GM18502 (cell line): Measurements from ENCODE around the gene NOTCH3.

Source experiments
- ATAC-seq: cut with Tn5 transposase; IDR thresholded peaks from one replicate; pipeline ENCODE4 v1.9.1; 2021; ENCODE audit warnings: mild to moderate bottlenecking; ENCODE audit not compliant: unreplicated experiment, poor library complexity

Gene NOTCH3

DNA sequence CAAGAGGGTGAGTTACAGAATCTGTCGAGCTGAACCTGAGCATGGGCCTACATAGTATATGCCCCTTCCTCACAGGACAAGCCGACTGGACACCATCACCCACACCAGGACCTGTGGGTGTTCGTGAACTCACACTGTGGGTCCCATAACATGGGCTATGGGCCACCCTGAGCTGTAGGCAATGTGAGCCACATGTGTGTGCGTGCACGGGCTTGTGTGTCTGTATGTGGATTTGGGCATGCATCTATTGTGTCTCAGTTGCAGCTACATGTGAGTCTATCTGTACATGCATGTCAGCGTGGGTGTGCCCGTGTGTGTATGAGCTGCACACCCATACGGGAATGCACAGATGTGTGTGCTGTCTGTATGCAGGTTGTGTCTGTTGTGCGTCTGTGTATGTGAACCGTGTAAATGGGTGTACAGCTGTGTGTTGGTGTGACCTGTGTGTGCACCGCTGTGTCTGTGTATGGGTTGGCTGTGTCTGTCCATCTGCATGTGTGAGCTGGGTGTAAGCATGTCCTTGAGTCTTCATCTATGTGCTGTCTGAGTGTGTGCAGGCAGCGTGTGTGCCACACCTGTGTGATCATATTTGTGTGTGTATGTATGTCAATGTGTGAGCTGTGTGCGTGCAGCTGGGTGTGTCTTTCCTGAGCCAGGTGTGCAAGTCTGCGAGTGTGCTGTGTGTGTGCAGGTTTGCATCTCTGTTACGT, 1.7 kb downstream of the NOTCH3 start:
- ATAC-seq = no peak

DNA sequence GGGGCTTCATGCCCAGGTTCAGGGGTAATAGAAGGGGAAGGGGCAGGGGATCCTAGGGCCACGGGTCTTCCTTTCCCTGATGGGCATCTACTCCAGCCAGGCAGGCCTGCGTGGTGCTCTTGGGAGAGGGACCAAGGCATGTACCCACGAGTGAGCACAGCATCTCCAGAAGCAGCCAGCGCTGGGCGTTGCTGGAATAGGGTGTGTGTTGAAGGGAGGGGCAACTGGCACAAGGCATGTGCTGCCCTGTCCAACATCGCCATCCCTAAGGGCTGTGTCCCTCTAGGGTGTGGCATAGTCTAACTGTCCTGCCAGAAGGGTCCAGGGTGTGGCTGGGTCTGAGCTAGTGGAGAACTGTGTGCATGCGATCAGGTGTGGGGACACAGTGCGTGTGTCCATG, 2.9 kb downstream of the NOTCH3 start:
- no peak for ATAC-seq

DNA sequence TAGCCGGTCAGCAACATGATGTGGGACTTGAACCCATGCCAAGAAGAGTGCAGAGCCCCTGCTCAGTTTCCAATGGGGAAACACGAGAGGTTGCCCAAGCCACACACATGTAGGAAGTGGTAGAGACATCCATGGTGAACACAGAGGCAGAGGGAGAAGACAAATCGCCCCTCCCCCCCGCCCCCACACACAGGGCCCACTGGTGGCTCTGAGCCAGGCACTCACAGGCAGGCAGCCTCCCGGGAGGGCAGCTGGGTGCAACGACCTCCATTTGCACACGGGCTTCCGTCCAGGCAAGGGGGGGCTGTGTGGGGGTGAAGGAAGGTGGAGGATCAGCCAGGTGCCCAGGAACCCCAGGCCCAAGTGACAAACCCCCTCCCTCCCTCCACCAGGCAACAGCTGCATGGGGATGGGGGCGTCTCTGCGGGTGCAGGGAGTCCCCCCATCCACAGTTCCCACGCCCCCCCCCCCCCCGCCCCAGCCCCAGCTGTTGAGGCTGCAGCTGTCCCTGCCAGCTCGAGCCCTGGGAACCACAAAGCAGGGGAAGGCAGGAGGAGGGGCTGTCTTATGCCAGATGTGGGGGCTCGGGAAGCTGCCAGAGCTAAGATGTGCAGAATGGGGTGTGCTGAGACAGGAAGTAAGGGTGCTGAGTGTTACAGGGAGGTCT, 3.4 kb downstream of the NOTCH3 start:
- no peak for ATAC-seq

DNA sequence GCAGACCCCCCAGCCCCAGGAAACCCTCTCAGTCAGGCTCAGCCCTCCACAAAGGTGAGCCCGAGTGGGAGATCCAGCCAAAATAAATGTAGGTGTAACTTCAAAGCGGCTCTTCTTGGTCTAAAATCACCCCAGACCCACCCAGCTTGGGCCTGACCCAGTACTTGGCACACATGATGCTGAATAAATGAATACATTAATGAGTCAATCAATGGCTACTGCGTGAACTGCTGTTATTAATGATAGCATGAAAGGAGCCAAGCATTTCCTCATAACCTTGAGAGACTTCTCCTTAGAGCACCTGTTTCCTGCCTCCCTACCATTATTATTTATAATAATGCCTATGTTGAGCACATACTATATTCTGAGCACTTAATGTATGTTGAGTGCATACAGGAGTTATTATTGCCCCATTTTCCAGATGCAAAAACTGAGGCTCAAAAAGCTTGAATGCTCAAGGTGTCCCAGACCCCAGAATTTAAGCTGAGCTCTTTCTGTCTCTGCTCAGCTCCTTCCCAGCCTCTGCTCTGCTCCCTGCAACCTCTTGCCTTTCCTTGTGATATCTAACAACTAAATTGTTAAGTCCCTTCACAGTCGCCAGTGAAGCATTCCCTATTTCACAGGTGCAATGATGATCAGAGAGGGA, 4.3 kb downstream of the NOTCH3 start:
- no peak for ATAC-seq

DNA sequence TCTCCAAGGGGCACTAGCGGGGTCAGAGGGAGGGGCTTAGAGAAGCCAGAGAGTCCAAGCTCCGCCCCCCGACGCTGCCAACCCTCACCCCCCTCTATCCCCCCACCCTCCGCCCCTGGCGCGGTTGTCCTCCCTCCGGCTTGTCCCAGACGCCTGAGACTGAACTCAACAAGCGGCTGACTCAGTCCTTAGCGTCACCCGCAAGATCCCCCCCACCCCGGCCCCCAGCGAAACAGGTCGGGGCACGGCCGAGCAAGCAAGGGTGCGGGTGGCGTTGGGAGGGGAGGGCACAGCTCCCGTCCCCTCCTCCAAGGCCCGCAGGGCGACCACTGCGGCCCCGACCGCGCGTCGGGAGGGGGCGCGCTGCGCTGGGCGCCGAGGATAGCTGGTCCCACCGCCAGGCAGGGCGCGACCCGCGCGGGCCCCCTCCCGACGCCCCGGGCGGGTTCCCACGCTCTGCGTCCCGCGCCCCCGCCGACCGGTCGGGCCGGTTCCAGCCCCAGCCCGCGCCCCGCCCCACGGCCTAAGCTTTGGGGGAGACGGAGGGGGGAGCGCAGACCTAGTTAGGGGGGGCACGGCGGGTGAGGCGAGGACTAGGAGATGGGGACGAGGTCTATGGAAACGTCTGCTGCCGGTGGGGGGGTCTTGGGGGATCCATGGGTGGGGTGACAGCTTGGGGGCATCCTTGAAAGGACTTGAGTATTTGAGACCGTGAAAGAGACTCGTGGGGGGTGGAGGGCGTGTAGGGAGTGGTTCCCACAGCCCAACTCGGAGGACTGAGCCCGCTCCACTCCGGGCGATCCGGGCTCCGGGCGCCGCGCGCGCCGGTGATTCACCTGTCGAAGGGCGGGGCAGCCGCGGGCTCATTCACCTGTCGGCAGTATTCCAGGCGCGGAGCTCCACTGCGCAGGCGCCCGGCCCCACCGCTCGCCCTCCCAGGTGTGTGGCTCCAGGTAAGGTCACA, 5.1 kb downstream of the NOTCH3 start:
- no peak for ATAC-seq

DNA sequence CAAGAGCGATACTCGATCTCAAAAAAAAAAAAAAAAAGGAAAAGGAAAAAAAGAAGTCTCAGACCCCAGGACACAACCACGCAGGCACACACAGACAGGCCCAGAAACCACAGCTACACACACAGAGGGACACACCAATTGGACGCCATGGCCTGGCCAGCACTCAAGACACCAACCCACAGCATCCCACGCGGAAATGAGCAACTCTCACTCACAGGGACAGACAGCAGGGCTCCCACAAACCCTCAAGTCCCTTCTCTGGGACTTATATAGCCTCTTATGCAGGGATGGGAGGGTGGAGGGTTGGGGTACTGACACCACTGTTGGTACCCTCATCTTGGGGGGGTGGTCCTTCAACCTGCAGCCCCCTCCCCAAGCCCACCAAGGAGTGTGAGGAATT, 5.9 kb downstream of the NOTCH3 start:
- no peak for ATAC-seq

DNA sequence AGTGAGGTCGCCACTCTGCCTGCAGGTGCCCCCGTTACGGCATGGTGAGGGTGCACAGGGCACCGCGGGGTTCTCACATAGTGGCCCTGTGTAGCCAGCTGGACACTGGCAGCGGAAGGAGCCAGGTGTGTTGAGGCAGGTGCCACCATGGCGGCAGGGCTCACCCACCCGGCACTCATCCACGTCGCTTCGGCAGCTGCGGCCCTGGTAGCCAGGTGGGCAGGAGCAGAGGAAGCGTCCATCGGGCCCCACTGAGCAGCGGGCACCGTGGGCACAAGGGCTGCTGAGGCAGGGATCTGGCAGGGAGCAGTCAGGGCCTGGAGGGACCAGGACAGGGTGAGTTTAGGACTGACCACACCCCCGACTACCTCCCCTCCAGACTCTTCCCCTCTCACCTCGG, 8.8 kb downstream of the NOTCH3 start:
- ATAC-seq = no peak

DNA sequence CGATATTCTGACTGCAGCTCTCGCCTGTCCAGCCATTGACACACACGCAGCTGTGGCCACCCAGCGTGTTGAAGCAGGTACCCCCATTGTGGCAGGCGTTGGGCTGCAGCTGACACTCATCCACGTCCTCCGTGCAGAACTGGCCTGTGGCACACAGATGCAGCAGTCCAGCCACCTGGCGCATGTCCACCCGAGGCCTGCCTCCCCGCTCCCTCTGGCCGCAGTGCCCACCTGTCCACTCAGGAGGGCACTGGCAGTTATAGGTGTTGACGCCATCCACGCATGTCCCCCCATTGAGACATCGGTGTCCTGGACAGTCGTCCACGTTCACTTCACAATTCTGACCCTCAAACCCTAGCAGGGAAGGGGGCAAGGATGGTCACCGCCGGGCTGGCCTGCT, 9.3 kb downstream of the NOTCH3 start:
- ATAC-seq = no peak

DNA sequence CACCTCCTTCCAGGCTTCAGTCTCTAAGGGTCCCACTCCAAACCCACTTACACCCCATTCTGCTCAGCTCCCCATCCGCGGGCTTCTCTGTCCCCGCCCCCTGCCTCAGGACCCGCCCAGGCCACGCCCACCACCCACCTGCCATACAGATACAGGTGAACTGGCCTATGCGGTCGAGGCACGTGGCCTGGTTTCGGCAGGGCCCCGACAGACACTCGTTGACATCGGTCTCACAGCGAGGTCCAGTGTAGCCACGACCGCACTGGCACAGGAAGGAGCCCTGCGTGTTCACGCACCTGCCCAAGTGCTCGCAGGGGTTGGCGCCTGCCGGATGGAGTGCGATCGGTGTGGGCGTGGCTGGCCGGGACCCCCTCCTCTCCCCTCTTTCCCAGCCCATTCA, 11.9 kb downstream of the NOTCH3 start:
- ATAC-seq = no peak

DNA sequence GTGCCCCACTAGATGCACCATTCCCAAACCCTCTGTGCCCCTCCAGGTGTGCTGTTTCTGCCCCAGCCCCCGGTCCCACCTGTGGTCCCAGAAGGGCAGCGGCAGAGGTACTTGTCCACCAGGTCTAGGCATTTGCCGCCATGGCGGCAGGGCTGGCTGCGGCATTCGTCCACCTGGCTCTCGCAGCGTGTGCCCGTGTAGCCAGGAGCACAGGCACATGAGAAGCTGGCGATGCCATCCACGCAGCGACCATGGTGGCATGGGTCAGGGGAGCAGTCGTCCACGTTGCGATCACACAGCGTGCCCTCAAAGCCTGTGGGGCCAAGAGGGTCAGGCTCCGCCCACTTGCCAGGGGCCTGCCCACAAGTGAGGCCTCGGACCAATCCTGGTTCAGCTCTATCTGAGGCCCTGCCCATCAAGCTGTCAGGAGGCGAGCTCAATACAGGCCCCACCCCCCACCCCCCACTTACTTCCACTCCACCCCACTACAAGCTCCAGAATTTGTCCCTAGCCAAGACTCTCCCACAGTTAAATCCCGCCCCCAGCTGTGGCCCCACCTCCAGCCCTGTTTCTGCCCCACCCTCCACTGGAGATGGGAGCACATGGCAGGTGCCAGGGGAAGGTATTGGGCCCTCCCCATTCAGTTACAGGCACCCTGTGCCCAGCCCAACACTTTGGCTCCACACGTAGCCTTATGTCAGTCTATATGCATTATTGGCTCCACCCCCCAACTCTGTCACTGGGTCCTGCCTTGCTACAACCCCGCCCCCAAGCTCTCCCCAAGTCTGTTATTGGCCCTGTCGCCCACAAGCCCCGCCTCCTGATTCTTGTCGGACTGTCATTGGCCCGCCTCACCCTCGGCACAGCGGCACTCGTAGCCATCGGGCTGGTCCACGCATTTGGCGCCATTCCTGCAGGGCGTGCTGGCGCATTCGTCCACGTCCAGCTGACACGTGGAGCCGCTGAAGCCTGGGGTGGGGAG, 13.5 kb downstream of the NOTCH3 start:
- no peak for ATAC-seq

DNA sequence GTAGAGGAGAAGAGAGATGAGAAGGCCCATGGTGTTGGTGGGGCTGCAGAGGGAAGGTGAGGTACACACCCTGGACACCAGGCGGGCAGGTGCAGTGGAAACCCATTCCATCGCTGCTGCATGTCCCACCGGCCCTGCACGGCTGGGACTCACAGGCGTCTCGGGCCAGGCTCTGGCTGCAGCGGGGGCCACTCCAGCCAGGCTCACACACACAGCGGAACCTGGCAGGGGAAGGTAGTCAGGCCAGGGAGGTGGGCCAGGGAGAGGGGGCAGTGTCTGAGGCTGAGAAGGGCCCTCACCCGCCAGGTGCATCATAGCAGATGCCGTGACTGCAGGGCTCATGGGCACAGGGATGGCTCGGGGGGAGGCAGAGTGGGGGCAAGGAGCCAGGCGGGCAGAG, 15.6 kb downstream of the NOTCH3 start:
- no peak for ATAC-seq

DNA sequence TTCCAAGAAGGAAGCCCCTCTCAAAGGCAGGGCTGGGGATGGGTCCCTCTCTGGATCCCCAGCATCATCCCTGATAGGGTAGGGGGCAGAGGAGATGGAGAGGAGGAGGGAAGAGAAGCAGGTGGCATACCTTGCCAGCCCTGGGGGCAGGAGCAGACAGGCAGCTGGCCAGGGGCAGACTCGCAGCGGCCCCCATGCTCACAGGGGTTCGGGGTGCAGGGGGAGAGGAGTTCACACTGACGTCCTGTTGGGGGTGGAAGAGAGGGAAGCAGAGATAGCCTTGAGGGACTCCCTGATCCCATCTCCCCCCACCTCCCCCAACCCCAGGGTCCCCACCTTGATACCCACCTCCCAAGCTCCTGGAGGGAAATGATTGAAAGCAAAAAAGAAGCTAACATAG, 16.0 kb downstream of the NOTCH3 start:
- no peak for ATAC-seq

DNA sequence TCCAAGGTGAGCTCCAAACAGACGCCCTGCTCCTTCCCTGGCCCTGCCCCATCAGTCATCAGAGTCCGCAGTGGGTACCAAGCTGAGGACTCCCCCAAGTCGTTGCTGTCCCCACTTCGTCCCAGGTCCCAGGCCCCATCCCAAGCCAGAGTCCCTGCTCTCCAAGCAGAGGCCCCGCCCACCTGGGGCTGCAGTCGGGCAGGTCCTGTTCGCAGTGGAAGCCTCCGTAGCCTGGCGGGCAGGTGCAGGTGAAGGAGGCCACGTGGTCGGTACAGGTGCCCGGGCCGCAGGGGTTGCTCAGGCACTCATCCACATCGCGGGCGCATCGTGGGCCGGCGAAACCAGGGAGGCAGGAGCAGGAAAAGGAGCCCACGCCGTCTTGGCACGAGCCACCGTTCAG, 19.4 kb downstream of the NOTCH3 start:
- ATAC-seq = no peak

DNA sequence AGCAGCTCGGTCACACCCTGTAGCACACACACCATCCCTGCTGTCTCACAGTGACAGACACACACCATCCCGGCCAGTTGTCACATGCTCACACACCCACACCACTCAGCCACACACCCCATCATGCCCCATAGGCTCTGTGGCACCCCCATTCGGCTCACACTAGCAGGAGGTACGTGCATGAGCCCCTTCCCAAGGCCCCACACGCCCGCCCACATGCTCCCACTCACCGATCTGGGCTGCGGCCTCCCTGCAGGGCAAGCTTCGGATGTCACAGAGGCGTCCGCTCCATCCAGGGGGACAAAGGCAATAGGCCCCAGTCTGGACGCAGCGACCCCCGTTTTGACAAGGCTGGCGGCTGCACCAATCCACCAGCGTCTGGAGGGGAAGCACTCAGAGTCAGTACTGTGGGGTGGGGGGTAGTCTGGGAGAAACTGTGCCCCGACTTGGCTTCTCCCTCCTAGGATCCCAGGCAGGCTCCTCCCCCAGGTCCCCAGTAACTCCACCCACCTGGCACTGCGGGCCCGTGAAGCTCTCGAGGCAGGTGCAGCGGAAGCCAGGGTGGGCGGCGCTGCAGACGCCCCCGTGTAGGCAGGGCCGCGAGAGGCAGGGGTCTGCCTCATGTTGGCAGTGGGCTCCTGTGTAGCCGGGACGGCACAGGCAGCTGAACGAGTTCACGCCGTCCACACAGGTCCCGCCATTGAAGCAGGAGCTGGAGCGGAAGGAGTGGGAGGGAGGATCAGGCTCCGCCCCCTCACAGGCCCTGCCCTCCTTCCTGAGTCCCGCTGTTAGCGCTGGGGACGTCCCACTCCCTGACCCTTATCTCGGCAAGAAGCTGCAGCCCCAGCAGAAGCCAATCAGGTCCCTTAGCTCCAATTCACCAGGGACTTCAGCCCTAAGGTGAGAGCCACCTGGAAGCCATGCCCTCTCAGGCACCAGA, 20.1 kb downstream of the NOTCH3 start:
- no peak for ATAC-seq

DNA sequence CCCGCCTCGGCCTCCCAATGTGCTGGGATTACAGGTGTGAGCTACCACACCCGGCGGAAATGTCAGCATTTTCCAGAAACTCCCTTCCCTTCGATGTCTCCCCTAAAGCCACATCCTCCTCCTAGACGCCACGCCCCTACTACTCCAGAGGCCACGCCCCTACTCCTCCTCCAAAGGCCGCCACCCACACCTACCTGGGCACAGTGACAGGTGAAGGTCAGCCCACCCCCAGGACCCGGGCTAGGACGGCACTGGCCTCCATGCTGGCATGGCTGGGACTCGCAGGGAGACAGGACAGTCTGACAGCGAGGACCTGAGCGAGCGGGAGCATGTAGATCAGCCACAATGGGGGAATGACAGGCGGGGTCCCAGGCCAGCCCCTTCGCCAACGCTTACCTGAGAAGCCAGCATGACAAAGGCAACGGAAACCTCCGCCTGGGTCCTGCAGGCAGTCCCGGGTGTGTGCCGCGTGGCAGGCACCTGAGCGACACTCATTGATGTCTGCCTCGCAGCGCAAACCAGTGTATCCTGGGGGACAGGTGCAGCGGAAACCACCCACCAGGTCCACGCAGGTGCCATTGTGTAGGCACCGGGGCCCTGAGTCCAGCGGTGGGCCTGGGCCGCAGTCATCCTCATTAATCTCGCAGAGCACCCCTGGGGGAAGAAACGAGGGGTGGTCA, 22.0 kb downstream of the NOTCH3 start:
- ATAC-seq = no peak

DNA sequence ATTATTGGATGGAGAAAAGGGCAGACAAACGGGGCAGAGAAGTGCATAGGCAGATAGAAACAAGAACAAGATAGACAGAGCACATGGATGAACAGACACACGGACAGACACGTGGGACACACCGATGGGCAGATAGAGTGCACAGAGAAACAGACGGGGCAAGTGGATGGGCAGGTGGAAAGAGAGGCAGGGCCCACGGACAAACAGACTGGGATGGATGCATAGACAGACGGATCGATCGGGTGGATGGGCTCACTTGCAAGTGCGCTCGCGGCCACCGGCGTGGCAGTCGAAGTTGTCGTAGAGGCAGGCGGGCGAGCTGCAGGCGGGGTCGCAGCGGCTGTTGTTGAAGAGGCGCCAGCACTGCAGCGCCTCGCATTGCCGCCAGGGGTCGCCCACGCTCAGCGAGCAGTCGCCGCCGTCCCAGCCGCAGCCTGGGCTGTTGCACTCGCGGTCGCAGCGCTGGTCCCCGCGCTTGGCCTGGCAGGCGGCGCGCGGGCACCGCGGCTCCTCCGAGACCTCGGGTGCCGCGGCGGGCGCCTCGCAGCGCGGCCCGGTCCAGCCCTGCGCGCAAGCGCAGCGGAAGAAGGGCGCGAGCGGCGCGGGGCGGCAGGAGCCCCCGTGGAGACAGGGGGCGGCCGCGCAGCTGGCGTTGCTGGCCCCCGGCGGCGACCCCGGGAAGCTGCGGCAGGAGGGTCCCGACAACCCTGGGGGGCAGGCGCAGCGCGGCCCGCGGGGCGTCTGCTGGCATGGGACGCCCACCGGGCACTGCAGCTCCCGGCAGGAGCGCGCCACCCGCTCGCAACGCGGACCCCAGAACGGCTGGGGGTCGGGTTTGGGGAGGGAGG, 23.3 kb downstream of the NOTCH3 start:
- ATAC-seq = peak; percentile 43

DNA sequence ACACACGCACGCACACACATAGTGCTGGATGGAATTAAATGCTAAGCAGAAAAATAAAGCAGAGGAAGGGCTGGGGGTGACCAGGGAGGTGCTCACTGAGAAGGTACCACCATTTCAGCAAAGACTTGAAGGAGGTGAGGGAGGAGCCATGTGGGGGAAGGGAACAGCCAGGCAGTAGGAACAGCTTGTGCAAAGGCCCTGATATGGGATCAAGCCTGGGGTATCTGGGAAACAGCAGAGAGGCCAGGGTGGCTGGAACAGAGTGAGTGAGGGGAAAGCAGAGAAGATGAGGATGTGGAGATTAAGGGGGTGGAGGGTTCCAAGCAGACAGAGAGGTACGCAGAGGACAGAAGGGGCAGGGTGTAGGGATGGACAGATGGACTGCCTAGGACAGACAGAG, 25.2 kb downstream of the NOTCH3 start:
- ATAC-seq = no peak
